ENCODE measurements around the gene PRDX3. TPM values are rescaled to one million over a fixed set of nuclear protein-coding genes. Genes with fewer than 3 reads are reported as not detected.

The PRDX3 gene
- polyA plus RNA-seq, 1 of the 3 experiments (the other 2 are of a cell fraction) = 193 TPM

DNA sequence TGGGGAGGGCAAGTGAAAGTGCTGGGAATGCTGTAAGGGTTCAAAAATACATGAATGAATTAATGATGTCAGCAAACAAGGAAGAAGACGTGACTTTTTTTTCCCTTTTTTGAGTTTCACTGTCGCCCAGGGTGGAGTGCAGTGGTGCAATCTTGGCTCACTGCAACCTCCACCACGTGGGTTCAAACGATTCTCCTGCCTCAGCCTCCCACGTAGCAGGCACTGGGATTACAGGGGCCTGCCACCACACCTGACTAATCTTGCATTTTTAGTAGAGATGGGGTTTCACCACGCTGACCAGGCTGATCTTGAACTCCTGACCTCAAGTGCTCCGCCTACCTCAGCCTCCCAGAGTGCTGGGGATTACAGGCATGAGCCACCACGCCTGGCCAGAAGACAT, 44.7 kb downstream of the PRDX3 start:
- CTCF ChIA-PET = no interaction called here
- H2AFZ ChIP-seq (ENCODE audit: low read depth) = no peak overlapping the region
- H3K4me2 ChIP-seq = no peak overlapping the region
- H3K9ac ChIP-seq = no peak overlapping the region
- H3K9me3 ChIP-seq = no peaks in the 10 kb centered on the region
- no peaks in the 10 kb centered on the region for H3K9me2 ChIP-seq
- H3K36me3 ChIP-seq (replicated peaks in 1 of 2; ENCODE audit: control insufficient read depth in 1 of 2, insufficient read depth in 2 of 2, low read length in 1 of 2) = peaks cover 39 to 51% of the 10 kb centered on the region in 2 experiments
- H3K4me1 ChIP-seq (ENCODE audit: control insufficient read depth in 1 of 2, insufficient read depth in 2 of 2, low read depth in 1 of 2, low read length in 1 of 2) = peaks cover 0 to 8% of the 10 kb centered on the region in 2 experiments; a peak in 1 of 4 replicates
- TF ChIP-seq TCF12 (IDR thresholded peaks at IDR 0.05) (no peak), NRF1 (IDR thresholded peaks at IDR 0.05; ENCODE audit: low read depth, low read length) (no peak)
- TF ChIP-seq, protein P1, sequence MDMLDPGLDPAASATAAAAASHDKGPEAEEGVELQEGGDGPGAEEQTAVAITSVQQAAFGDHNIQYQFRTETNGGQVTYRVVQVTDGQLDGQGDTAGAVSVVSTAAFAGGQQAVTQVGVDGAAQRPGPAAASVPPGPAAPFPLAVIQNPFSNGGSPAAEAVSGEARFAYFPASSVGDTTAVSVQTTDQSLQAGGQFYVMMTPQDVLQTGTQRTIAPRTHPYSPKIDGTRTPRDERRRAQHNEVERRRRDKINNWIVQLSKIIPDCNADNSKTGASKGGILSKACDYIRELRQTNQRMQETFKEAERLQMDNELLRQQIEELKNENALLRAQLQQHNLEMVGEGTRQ (IDR thresholded peaks at IDR 0.05; ENCODE audit: borderline replicate concordance, low read depth, low read length) = no peak
- TF ChIP-seq, protein P2, sequence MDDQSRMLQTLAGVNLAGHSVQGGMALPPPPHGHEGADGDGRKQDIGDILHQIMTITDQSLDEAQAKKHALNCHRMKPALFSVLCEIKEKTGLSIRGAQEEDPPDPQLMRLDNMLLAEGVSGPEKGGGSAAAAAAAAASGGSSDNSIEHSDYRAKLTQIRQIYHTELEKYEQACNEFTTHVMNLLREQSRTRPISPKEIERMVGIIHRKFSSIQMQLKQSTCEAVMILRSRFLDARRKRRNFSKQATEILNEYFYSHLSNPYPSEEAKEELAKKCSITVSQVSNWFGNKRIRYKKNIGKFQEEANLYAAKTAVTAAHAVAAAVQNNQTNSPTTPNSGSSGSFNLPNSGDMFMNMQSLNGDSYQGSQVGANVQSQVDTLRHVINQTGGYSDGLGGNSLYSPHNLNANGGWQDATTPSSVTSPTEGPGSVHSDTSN (IDR thresholded peaks at IDR 0.05) = no peak
- H3K4me3 ChIP-seq (ENCODE audit: low read depth in 2 of 2, low read length in 1 of 2) = no peak overlapping the region
- H4K20me1 ChIP-seq (ENCODE audit: insufficient read depth) = no peaks in the 10 kb centered on the region
- no peak overlapping the region for H3K27ac ChIP-seq (ENCODE audit: low read depth in 2 of 2, low read length in 1 of 2)
- POLR2A ChIA-PET = no interaction called here
- no peaks in the 10 kb centered on the region for H3K27me3 ChIP-seq (ENCODE audit: insufficient read depth)
- H3K79me2 ChIP-seq (ENCODE audit: insufficient read depth) = no peaks in the 10 kb centered on the region; the same call in 1 of the 2 replicates
- no peak for DNase-seq
- H3F3A ChIP-seq (replicated peaks; ENCODE audit: insufficient read depth) = peaks cover 13% of the 10 kb centered on the region
- whole genome bisulfite sequencing (ENCODE audit: low lambda C conversion rate) = 94% methylated on average over 8 of the region's 8 CpGs

DNA sequence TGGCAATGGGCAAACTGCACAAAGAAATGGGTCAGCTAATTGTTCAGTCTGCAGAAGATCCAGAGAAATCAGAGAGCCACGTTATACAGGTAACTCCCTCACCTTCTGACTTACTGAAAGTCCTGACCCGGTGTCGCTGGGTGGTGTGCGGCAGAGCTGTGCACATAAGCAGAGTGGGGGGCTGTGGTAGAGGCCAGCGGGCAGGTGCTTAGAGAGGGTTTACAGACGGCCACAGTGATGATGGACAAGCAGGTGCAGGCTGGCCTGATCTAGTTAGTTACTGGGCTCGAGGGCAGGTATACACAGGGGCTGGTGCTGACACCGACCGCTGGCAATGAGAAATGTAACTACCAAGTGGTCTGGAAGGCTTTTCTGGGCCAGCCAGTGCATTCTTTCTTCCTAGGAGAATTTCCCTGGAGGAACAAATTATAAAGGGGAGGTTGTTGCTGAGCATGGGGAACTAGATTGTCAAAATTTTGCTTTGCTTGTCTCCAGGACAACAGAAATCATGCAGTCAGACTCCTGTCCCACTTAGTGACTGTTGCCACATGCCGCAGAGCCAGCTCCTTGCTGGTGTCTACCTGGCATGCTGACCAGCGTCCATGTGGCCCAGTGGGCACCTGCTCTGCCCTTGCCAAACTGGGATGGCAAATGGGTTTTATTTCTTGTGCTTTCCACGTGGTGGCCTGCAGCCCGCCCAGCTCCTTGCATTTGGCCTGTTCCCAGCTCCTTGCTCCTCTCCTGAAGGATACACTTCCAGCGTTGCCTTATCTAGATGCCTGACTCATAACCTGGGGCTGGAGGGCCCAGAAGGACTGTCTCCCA, 45.9 kb downstream of the PRDX3 start:
- Histone ChIP-seq H3K4me2 (no peak overlapping the region), H3K9me2 (no peaks in the 10 kb centered on the region), H3K27me3 (ENCODE audit: insufficient read depth) (no peaks in the 10 kb centered on the region), H3F3A (replicated peaks; ENCODE audit: insufficient read depth) (peaks cover 10% of the 10 kb centered on the region), H3K9ac (no peak overlapping the region), H3K79me2 (ENCODE audit: insufficient read depth) (no peaks in the 10 kb centered on the region; the same call in 1 of the 2 replicates), H4K20me1 (ENCODE audit: insufficient read depth) (no peaks in the 10 kb centered on the region), H2AFZ (ENCODE audit: low read depth) (no peak overlapping the region), H3K4me1 (ENCODE audit: control insufficient read depth in 1 of 2, insufficient read depth in 2 of 2, low read depth in 1 of 2, low read length in 1 of 2) (peaks cover 0 to 8% of the 10 kb centered on the region in 2 experiments; a peak in 1 of 4 replicates), H3K27ac (ENCODE audit: low read depth in 2 of 2, low read length in 1 of 2) (no peak overlapping the region), H3K4me3 (ENCODE audit: low read depth in 2 of 2, low read length in 1 of 2) (no peak overlapping the region), H3K36me3 (replicated peaks in 1 of 2; ENCODE audit: control insufficient read depth in 1 of 2, insufficient read depth in 2 of 2, low read length in 1 of 2) (peaks cover 43 to 59% of the 10 kb centered on the region in 2 experiments), H3K9me3 (no peaks in the 10 kb centered on the region)
- no peak for DNase-seq
- ChIA-PET CTCF (interaction anchor here (0.9 to 1.0 kb wide), 2 partner anchors 27 to 103 kb away, joined by 3 read pairs; no protein-coding TSS in a partner anchor), POLR2A (interaction anchor here (1.0 kb wide), 1 partner anchor 28 kb away, joined by 3 read pairs; no protein-coding TSS in a partner anchor)
- no peak for TF ChIP-seq TCF12 (IDR thresholded peaks at IDR 0.05)
- no peak for TF ChIP-seq YY1 (IDR thresholded peaks at IDR 0.05; ENCODE audit: low read depth)
- TF ChIP-seq RCOR1 (IDR thresholded peaks at IDR 0.05; ENCODE audit: low read length) = no peak
- TF ChIP-seq, protein P3, sequence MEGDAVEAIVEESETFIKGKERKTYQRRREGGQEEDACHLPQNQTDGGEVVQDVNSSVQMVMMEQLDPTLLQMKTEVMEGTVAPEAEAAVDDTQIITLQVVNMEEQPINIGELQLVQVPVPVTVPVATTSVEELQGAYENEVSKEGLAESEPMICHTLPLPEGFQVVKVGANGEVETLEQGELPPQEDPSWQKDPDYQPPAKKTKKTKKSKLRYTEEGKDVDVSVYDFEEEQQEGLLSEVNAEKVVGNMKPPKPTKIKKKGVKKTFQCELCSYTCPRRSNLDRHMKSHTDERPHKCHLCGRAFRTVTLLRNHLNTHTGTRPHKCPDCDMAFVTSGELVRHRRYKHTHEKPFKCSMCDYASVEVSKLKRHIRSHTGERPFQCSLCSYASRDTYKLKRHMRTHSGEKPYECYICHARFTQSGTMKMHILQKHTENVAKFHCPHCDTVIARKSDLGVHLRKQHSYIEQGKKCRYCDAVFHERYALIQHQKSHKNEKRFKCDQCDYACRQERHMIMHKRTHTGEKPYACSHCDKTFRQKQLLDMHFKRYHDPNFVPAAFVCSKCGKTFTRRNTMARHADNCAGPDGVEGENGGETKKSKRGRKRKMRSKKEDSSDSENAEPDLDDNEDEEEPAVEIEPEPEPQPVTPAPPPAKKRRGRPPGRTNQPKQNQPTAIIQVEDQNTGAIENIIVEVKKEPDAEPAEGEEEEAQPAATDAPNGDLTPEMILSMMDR (IDR thresholded peaks at IDR 0.05) = no peak
- TF ChIP-seq GABPA (IDR thresholded peaks at IDR 0.05; ENCODE audit: low read depth) = no peak
- no peak for TF ChIP-seq RAD21 (IDR thresholded peaks at IDR 0.05; ENCODE audit: low read length)
- TF ChIP-seq FOSL2 (IDR thresholded peaks at IDR 0.05; ENCODE audit: borderline replicate concordance, low read depth) = no peak
- TF ChIP-seq, protein P4, sequence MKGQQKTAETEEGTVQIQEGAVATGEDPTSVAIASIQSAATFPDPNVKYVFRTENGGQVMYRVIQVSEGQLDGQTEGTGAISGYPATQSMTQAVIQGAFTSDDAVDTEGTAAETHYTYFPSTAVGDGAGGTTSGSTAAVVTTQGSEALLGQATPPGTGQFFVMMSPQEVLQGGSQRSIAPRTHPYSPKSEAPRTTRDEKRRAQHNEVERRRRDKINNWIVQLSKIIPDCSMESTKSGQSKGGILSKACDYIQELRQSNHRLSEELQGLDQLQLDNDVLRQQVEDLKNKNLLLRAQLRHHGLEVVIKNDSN (IDR thresholded peaks at IDR 0.05; ENCODE audit: borderline replicate concordance, low read depth) = no peak
- TF ChIP-seq, protein P5, sequence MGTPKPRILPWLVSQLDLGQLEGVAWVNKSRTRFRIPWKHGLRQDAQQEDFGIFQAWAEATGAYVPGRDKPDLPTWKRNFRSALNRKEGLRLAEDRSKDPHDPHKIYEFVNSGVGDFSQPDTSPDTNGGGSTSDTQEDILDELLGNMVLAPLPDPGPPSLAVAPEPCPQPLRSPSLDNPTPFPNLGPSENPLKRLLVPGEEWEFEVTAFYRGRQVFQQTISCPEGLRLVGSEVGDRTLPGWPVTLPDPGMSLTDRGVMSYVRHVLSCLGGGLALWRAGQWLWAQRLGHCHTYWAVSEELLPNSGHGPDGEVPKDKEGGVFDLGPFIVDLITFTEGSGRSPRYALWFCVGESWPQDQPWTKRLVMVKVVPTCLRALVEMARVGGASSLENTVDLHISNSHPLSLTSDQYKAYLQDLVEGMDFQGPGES (IDR thresholded peaks at IDR 0.05; ENCODE audit: low read depth, low read length) = no peak
- 84% methylated on average over 10 of the region's 14 CpGs for WGBS (ENCODE audit: low lambda C conversion rate)

Data from SK-N-SH (cell line).